ENCODE results near the gene CTAG1B.
"Not testable (repeated sequence)": the region's sequence is repeated elsewhere in the genome, so short reads cannot be mapped to it uniquely, and the experiment has no call there.

DNA sequence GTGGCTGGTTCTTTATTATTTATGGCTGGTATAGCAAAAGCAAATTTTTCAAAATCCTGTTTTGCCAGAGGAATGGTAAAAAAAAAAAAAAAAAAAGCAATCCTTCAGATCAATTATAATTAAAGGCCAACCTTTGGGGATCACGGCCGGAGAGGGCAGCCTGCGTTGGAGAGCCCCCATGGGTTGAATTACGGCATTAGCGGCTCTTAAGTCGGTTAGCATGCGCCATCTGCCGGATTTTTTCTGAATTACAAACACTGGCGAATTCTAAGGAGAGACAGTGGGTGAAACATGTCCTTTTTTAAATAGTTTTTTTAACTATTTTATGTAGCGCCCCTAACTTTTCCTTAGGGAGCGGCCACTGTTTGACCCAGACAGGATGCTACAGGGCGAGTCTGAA lies 5.5 kb downstream of the CTAG1B start:
- TF ChIP-seq, protein P1, sequence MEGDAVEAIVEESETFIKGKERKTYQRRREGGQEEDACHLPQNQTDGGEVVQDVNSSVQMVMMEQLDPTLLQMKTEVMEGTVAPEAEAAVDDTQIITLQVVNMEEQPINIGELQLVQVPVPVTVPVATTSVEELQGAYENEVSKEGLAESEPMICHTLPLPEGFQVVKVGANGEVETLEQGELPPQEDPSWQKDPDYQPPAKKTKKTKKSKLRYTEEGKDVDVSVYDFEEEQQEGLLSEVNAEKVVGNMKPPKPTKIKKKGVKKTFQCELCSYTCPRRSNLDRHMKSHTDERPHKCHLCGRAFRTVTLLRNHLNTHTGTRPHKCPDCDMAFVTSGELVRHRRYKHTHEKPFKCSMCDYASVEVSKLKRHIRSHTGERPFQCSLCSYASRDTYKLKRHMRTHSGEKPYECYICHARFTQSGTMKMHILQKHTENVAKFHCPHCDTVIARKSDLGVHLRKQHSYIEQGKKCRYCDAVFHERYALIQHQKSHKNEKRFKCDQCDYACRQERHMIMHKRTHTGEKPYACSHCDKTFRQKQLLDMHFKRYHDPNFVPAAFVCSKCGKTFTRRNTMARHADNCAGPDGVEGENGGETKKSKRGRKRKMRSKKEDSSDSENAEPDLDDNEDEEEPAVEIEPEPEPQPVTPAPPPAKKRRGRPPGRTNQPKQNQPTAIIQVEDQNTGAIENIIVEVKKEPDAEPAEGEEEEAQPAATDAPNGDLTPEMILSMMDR (IDR thresholded peaks at IDR 0.05), result not testable (repeated sequence)
- TF ChIP-seq POLR2A (IDR thresholded peaks at IDR 0.05), result not testable (repeated sequence)
